ENCODE data around the gene C2CD3. TPM values are rescaled to one million over a fixed set of nuclear protein-coding genes. Genes with fewer than 3 reads are reported as not detected.
"Not testable (repeated sequence)": the region's sequence is repeated elsewhere in the genome, so short reads cannot be mapped to it uniquely, and the experiment has no call there.

C2CD3 gene
- total RNA-seq, 1 experiment from 2014 or later: 18.7 TPM

DNA sequence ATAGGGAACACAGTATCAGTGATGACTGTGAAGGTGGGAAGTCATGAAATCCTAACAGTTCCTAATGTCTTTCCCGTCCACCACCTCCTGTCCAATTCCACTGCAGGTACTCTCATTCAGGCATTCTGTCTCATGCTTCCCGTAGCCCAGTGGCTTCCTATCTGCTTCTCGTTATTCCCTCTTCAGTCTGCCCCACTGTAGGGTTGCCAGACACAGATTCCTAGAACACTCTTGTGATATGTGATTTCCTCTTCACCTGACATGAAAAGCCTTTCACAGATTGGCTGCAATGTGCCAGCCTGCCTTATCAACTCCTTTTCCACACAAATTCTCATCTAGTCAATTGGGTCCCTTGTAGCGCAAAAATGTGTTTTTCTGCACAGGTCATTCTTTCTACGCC is 49.0 kb downstream of the C2CD3 start:
- ATAC-seq (no peak), DNase-seq (ENCODE audit: low spot score) (no peak)
- POLR2A ChIA-PET: no interaction called here
- no peaks in the 10 kb centered on the region for H3K27me3 Mint-ChIP-seq (ENCODE audit: low read depth)
- H3K36me3 Mint-ChIP-seq: peaks cover 11% of the 10 kb centered on the region
- TF ChIP-seq ZNF121 (CRISPR knock-in tag; IDR thresholded peaks at IDR 0.05) (no peak), SMAD4 (CRISPR knock-in tag; IDR thresholded peaks at IDR 0.05) (no peak), FOXP4 (CRISPR knock-in tag; IDR thresholded peaks at IDR 0.05) (no peak), AR (CRISPR knock-in tag; IDR thresholded peaks at IDR 0.05) (no peak), ETV6 (CRISPR knock-in tag; IDR thresholded peaks at IDR 0.05) (no peak)
- TF ChIP-seq, protein P1, sequence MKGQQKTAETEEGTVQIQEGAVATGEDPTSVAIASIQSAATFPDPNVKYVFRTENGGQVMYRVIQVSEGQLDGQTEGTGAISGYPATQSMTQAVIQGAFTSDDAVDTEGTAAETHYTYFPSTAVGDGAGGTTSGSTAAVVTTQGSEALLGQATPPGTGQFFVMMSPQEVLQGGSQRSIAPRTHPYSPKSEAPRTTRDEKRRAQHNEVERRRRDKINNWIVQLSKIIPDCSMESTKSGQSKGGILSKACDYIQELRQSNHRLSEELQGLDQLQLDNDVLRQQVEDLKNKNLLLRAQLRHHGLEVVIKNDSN (CRISPR knock-in tag; IDR thresholded peaks at IDR 0.05): no peak
- CTCF ChIA-PET: no interaction called here
- H3K27ac Mint-ChIP-seq: no peak overlapping the region
- H3K9me3 Mint-ChIP-seq: 0 out of 2 replicates have a peak, but pooled peaks cover 5% of the 10 kb centered on the region
- no peaks in the 10 kb centered on the region for H3K4me1 Mint-ChIP-seq
- no peak overlapping the region for H3K4me3 Mint-ChIP-seq

GRCh38 chr11:74120260-74121035 is 50.4 kb downstream of the C2CD3 start:
- ATAC-seq; H3K9me3 Mint-ChIP-seq; CTCF ChIA-PET; POLR2A ChIA-PET; H3K27ac Mint-ChIP-seq; H3K4me1 Mint-ChIP-seq; DNase-seq (ENCODE audit: low spot score); H3K4me3 Mint-ChIP-seq; H3K27me3 Mint-ChIP-seq (ENCODE audit: low read depth): not testable (repeated sequence)
- peaks cover 13% of the 10 kb centered on the region for H3K36me3 Mint-ChIP-seq

GRCh38 chr11:74116719-74117118 is 54.1 kb downstream of the C2CD3 start:
- TF ChIP-seq ZNF512 (CRISPR knock-in tag; IDR thresholded peaks at IDR 0.05; ENCODE audit: borderline replicate concordance): no peak
- no peak for TF ChIP-seq ZNF425 (CRISPR knock-in tag; conservative IDR thresholded peaks at IDR 0.05)
- TF ChIP-seq NFATC4 (CRISPR knock-in tag; IDR thresholded peaks at IDR 0.05): no peak
- no peak for TF ChIP-seq E2F5 (CRISPR knock-in tag; IDR thresholded peaks at IDR 0.05)
- TF ChIP-seq, protein P2, sequence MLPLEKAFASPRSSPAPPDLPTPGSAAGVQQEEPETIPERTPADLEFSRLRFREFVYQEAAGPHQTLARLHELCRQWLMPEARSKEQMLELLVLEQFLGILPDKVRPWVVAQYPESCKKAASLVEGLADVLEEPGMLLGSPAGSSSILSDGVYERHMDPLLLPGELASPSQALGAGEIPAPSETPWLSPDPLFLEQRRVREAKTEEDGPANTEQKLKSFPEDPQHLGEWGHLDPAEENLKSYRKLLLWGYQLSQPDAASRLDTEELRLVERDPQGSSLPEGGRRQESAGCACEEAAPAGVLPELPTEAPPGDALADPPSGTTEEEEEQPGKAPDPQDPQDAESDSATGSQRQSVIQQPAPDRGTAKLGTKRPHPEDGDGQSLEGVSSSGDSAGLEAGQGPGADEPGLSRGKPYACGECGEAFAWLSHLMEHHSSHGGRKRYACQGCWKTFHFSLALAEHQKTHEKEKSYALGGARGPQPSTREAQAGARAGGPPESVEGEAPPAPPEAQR (CRISPR knock-in tag; IDR thresholded peaks at IDR 0.05): no peak
- no peak for TF ChIP-seq ATF1 (CRISPR knock-in tag; IDR thresholded peaks at IDR 0.05)
- TF ChIP-seq, protein P3, sequence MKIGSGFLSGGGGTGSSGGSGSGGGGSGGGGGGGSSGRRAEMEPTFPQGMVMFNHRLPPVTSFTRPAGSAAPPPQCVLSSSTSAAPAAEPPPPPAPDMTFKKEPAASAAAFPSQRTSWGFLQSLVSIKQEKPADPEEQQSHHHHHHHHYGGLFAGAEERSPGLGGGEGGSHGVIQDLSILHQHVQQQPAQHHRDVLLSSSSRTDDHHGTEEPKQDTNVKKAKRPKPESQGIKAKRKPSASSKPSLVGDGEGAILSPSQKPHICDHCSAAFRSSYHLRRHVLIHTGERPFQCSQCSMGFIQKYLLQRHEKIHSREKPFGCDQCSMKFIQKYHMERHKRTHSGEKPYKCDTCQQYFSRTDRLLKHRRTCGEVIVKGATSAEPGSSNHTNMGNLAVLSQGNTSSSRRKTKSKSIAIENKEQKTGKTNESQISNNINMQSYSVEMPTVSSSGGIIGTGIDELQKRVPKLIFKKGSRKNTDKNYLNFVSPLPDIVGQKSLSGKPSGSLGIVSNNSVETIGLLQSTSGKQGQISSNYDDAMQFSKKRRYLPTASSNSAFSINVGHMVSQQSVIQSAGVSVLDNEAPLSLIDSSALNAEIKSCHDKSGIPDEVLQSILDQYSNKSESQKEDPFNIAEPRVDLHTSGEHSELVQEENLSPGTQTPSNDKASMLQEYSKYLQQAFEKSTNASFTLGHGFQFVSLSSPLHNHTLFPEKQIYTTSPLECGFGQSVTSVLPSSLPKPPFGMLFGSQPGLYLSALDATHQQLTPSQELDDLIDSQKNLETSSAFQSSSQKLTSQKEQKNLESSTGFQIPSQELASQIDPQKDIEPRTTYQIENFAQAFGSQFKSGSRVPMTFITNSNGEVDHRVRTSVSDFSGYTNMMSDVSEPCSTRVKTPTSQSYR (CRISPR knock-in tag; IDR thresholded peaks at IDR 0.05): no peak
- Mint-ChIP-seq H3K4me1 (no peaks in the 10 kb centered on the region), H3K27me3 (ENCODE audit: low read depth) (no peaks in the 10 kb centered on the region), H3K27ac (no peak overlapping the region), H3K4me3 (no peak overlapping the region), H3K9me3 (peaks cover 19% of the 10 kb centered on the region), H3K36me3 (peaks cover 39% of the 10 kb centered on the region)
- ATAC-seq (no peak), DNase-seq (ENCODE audit: low spot score) (no peak)
- CTCF ChIA-PET: no interaction called here
- POLR2A ChIA-PET: no interaction called here

All from WTC11 (cell line).